ENCODE data around the gene FAM161A.
"Not testable (repeated sequence)": the region's sequence is repeated elsewhere in the genome, so short reads cannot be mapped to it uniquely, and the experiment has no call there.

Gene FAM161A

DNA sequence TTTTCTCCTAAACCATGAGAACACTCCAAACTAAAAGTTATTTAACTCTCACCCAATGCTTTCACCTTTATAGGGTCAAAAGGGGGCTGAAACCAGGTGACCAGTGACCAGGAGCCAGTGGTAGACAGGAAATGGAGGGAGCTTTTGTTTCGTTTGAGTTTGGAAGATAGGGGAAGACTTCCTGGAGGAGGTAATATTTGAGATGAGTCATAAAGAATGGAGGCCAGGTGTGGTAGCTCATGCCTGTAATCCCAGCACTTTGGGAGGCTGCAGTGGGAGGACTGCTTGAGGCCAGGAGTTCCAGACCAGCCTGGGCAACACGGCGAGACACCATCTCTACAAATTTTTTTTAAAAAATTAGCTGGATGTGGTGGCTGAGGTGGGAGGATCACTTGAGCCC is 8.5 kb downstream of the FAM161A start:
- DNase-seq (ENCODE audit: low read depth, low spot score): no peak
- no peak overlapping the region for H3K27ac ChIP-seq

DNA sequence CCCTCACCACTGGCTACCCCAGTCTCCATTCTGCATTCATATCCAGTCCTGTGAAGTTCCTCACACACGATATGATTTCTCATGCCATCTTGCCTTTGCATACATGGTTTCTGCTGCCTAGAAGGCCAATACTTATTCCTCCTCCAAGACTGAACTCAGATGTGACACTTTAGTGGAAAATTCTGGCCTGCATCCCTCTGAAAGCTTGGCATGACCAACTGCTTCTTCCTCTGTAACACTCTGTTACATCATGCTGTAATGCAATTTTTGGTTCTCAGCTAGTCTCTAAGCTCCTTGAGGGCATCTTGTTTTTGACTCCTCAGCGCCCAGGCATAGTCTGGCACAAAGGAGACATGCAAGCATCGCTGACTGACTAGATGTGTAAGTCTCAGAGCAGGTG is 12.6 kb downstream of the FAM161A start:
- no peak for DNase-seq (ENCODE audit: low read depth, low spot score)
- H3K27ac ChIP-seq: no peak overlapping the region

DNA sequence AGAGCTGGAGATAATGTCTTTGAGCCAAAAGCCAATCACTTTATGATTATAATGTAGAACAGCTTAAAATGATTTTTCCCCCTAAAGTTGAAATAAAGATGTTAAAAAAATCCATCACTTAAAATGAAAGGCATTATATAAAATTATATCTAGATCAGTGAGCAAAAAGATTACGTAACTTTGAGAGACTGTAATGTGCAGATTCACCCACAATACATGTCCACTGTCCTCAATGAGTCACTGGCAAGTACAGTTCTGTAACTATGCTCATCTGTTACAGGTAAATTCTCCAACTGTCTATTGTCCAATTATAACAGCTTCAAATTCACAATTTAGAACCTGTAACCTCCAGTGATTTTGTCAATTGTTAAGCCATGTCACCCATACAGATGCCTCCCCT is 19.0 kb downstream of the FAM161A start:
- H3K27ac ChIP-seq: no peak overlapping the region
- DNase-seq (ENCODE audit: low read depth, low spot score): peak; percentile 12

DNA sequence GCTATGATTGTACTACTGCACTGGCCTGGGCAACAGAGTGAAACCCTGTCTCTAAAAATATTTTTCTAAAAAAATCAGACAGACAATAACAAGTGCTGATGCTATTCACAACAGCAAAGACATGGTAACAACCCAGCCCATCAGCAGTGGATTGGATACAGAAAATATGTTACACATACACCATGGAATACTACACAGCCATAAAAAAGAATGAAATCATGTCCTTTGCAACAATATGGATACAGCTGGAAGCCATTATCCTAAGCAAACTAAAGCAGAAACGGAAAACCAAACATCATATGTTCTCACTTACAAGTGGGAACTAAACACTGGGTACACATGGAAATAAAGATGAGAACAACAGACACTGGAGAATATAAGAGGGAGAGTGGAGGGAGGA is 19.9 kb downstream of the FAM161A start:
- no peak overlapping the region for H3K27ac ChIP-seq
- no peak for DNase-seq (ENCODE audit: low read depth, low spot score)

DNA sequence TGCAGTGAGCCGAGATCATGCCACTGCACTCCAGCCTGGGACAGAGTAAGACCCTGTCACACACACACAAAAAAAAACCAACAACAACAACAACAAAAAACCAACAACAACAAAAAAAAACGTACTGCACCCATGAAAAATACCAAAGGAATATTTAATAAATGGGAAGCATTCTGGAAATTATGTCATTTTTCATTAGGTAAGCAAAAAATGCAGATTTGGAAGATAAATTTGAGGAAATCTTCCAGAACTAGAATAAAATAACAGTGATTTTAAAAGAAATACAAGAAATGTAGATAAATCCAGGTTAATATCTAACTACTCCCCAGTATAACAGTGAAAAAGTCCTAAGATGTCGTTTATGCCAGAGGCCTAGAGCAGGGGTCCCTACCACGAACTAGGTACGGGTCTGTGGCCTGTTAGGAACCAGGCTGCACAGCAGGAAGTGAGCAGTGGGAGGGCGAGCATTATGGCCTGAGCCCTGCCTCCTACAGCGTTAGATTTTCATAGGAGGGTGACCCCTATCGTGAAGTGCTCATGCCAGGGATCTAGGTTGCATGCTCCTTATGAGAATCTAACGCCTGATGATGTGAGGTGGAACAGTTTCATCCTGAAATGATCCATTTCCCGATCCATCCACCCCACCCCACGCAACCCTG is 21.5 kb downstream of the FAM161A start:
- no peak for DNase-seq (ENCODE audit: low read depth, low spot score)
- H3K27ac ChIP-seq: no peak overlapping the region

DNA sequence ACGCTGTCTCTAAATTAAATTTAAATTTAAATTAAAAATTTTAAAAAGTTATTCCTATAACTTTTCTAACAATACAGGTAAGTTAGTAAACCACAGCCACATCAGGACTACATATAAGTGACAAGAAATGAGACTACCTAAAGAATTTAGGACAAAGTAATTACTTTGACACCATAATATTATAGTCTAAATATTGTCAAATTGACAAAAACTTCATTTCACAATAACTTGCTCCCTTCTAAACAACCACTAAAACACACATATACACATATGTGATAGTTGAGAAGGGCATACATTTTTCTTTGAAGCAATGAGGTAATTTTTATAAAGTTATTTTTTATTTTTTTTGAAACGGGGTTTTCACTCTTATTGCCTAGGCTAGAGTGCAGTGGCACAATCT is 31.6 kb downstream of the FAM161A start:
- no peak for DNase-seq (ENCODE audit: low read depth, low spot score)
- H3K27ac ChIP-seq: no peak overlapping the region

DNA sequence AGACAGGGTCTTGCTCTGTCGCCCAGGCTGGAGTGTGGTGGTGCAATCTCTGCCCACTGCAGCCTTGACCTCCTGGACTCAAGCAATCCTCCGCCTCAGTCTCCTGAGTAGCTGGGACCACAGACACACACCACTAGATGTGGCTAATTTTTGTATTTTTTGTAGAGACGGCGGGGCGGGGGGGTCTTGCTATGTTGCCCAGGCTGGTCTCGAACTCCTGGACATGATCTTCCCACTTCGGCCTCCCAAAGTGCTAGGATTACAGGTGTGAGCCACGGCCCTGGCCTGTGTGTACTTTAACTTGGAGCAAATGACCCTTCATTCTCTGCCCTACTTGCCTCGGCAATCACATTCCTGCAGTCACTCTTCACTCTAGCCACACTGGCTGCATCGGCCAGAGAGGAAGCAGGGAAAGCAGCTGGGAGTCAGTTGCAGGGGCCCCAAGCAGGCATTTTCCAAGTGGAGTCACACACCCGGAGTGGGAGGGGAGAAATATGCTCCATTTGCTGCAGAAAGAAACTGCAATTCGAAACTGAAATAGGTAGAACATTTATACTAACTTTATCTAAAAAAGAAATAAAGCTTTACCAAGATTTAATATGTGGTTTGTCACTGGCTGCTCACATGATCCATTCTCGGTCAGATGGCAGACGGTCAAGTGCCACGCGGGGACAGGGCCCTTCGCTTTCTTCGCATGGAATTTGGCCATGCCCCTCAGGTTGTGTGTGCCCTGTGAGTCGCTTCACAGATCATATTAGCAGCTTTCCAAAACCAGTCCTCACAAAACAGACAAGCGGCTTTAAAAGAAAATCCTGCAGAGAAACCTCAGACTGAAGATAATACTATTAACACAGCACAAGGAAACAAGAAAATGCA is 37.1 kb downstream of the FAM161A start:
- no peak overlapping the region for H3K27ac ChIP-seq
- DNase-seq (ENCODE audit: low read depth, low spot score): no peak

DNA sequence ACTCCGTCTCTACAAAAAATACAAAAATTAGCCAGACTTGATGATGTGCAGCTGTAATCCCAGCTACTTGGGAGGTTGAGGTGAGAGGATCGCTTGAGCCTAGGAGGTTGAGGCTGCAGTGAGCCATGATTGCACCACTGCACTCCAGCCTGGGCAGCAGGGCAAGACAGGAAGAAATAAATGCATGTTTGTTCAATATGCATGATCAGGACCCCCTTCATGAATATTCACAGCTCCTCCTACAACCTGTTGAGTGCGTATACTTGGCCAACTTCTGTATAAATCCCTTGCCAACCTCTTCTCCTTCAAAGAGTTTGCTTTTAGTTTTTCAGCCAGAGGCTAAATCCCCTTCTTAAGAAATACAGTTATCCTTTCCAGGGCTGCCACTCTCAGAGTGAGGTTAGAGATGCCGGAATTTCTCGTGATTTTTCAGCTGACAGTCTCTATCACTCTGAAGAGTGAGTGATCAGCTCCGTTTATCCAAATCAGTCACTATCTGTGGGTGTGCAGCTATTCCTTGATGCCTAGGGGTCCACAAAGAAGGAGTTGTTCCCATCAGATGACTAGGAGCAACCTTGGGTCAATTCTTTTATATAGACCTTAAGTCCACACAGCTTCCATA is 39.2 kb downstream of the FAM161A start:
- no peak for DNase-seq (ENCODE audit: low read depth, low spot score)
- H3K27ac ChIP-seq: no peak overlapping the region

DNA sequence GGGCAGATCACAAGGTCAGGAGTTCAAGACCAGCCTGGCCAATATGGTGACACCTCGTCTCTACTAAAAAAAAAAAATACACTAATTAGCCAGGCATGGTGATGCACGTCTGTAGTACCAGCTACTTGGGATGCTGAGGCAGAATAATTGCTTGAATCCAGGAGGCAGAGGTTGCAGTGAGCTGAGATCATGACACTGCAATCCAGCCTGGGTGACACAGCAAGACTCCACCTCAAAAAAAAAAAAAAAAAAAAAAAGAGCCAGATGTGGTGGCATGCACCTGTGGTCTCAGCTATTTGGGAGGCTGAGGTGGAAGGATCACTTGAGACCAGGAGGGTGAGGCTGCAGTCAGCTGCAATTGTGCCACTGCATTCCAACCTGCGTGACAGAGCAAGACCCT is 40.5 kb downstream of the FAM161A start:
- DNase-seq (ENCODE audit: low read depth, low spot score); H3K27ac ChIP-seq: not testable (repeated sequence)

DNA sequence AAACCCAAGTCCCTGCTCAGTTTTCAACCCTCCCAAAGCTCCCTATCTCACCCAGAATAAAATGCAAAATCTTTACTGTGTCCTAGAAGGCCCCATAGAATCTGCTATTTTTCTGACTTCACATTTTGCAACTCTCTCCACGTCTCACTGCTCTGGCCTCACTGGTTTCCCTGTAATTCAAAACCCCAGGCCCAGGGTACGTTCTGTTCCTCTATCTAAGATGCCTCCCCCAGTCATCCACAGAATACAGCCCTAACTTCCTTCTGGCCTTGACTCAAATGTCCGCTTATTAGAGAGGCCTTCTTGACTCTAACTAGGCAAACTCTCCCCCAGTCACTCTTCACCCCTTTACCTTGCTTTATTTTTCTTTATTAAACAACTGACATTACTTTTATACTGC is 42.0 kb downstream of the FAM161A start:
- DNase-seq (ENCODE audit: low read depth, low spot score): no peak
- H3K27ac ChIP-seq: no peak overlapping the region

DNA sequence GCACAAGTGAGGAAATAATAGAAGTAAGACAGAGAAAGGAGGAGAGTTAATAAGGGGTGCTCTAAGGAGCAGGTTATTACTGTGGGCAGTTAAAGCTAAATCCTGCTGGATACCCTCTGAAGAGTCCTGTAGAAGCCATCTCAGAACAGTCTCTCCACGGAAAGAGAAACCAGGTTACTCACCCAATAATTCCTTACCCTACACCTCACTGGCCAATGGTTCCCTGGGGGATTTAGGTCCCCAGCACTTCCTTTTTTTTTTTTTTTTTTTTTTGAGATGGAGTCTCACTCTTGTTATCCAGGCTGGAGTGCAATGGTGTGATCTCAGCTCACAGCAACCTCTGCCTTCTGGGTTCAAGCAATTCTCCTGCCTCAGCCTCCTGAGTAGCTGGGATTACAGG is 43.7 kb downstream of the FAM161A start:
- not testable (repeated sequence) for DNase-seq (ENCODE audit: low read depth, low spot score); H3K27ac ChIP-seq

DNA sequence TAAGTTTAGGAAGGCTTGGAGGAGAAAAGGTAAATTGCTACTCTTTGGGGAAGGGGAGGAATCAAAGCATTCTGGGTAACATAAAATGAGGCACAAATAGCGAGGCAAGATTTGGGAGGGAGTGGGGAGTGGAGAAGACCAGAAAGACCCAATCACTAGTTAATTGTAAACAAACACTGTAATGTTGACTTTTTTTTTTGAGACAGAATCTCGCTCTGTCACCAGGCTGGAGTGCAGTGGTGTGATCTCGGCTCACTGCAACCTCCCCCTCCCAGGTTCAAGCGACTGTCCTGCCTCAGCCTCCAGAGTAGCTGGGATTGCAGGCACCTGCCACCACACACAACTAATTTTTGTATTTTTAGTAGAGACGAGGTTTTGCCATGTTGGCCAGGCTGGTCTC is 45.2 kb downstream of the FAM161A start:
- H3K27ac ChIP-seq; DNase-seq (ENCODE audit: low read depth, low spot score): not testable (repeated sequence)

DNA sequence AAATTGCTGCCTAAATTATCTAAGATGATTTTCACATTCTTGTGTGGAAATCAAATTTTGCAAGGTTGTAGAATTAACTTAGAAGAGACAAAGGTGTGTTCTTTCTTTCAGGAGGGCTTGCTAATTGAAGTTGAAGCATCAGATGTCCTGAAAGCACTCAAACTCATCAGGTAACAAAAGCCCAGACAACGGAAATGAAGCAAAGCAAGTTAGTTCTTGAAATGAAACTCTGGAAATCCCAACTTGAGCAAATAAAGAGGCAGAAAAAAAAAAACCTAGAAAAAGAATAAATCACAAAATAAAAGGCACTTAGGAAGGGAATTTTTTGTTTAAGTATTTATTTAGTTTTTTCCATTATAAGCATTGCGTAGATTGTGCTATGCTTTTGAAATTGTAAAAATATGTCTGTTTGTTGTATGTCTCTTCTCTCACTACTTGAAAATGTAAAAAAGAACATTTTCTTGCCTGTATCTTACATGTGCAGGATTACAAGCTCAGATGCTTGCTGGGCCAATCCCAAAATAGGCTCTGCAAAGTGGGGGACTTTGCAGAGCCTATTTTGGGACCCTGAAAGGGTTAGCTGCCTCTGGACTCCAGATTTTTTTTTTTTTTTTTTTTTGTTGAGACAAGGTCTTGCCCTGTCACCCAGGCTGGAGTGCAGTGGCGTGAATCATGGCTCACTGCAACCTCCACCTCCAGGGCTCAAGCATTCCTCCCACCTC is 46.7 kb downstream of the FAM161A start:
- H3K27ac ChIP-seq: no peak overlapping the region
- no peak for DNase-seq (ENCODE audit: low read depth, low spot score)

DNA sequence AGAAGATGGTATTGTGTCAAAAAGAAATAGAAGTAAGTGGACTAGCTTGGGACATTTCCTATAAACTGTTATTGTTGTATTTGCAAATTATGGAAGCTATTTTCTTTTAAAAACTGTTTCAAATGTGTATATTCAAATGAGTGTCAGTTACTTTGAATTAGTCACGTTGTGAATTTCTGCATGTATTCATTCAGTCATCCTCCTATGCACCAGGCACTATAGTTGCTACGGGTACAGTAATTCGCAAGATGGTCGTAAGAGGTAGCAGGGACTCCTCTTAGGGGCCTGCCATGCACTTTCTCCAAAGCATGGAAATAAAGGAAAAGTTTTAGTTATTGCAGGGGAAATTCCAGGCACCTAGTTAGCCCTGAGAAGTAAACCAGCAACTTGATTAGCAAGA is 51.3 kb downstream of the FAM161A start:
- DNase-seq (ENCODE audit: low read depth, low spot score): no peak
- no peak overlapping the region for H3K27ac ChIP-seq

DNA sequence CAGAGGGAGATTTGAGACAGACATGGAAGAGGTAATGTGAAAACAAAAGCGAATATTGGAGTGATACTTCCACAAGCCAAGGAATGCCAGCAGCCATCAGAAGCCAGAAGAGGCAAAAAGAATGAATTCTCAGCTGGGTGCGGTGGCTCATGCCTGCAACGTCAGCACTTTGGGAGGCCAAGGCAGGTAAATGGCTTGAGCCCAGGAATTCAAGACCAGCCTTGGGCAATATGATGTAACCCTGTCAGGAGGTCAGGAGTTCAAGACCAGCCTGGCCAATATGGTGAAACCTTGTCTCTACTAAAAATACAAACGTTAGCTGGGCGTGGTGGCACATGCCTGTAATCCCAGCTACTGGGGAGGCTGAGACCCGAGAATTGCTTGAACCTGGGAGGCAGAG is 54.8 kb downstream of the FAM161A start:
- DNase-seq (ENCODE audit: low read depth, low spot score): no peak
- no peak overlapping the region for H3K27ac ChIP-seq

DNA sequence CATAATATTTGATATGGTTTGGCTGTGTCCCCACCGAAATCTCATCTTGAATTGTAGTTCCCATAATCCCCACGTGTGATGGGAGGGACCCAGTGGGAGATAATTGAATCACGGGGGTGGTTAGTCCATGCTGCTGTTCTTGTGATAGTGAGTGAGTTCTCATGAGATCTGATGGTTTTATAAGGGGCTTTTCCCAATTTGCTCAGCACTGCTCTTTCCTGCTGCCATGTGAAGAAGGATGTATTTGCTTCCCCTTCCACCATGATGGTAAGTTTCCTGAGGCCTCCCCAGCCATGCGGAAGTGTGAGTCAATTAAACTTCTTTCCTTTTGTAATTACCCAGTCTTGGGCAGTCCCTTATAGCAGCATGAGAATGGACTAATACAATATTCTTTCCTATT is 56.4 kb downstream of the FAM161A start:
- not testable (repeated sequence) for H3K27ac ChIP-seq; DNase-seq (ENCODE audit: low read depth, low spot score)

DNA sequence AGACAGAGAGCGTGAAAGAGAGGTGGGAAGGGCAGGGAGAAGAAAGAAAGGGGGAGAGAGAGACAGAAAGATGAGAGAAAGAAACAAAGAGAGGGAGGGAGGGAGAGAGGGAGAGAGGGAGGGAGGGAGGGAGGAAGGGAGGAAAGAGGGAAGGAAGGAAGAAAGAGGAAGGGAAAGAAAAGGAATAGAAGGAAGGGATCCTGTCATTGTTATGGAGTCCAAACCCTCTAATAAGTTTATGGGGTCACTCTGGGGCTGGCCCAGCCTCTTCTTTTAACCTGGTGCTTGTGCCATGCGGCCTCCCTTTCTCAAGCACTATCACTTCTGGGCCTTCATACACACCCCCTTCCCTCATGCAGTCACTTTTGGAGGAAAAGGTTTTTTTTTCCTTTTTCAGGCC is 58.5 kb downstream of the FAM161A start:
- no peak overlapping the region for H3K27ac ChIP-seq
- no peak for DNase-seq (ENCODE audit: low read depth, low spot score)

DNA sequence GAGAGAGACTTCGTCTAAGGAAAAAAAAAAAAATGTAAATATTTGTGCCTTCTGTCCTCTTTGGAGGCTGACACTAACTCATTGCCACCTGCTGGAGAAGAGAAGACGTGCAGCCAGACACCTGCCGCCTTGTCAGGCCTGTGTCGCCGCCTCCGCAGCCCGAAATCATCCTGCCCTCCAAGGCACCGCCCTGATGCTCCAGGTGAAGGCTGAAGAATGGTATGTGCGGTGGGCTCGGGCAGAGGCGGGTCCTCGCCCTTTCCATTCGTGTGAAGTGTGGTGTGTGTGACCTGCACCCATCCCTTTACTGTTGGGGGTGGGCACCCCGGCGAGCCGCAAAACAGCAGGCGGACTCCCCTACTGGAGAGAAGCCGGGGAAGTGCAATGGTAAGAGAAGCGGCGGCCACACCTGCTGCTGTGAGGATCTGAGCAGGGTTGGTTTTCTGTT is 60.4 kb downstream of the FAM161A start:
- peak; percentile 12 for DNase-seq (ENCODE audit: low read depth, low spot score)
- H3K27ac ChIP-seq: no peak overlapping the region

DNA sequence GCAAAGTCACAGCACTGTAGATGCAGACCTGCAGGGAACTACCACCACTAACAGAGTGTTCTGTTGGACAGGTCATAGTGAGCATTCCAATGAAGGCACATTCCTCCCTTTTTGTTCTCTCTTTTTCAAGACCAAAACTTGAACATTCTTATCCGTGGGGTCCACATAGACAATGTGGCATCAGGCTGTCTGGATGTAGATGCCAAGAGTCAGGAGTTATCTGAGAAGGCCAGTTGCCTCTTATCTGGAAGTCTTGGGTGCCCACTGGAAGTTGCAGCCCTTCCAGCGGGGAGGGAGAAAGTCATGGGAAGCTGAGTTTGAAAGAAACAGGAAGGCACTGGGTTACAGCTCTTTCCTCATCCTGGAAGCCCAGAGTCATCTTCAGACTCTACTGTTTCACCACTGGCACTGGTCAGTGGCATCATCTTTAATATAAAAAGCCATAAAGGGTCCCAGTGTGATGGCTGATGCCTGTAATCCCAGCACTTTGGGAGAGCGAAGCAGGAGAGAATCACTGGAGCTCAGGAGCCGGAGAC is 61.4 kb downstream of the FAM161A start:
- H3K27ac ChIP-seq: no peak overlapping the region
- DNase-seq (ENCODE audit: low read depth, low spot score): no peak

DNA sequence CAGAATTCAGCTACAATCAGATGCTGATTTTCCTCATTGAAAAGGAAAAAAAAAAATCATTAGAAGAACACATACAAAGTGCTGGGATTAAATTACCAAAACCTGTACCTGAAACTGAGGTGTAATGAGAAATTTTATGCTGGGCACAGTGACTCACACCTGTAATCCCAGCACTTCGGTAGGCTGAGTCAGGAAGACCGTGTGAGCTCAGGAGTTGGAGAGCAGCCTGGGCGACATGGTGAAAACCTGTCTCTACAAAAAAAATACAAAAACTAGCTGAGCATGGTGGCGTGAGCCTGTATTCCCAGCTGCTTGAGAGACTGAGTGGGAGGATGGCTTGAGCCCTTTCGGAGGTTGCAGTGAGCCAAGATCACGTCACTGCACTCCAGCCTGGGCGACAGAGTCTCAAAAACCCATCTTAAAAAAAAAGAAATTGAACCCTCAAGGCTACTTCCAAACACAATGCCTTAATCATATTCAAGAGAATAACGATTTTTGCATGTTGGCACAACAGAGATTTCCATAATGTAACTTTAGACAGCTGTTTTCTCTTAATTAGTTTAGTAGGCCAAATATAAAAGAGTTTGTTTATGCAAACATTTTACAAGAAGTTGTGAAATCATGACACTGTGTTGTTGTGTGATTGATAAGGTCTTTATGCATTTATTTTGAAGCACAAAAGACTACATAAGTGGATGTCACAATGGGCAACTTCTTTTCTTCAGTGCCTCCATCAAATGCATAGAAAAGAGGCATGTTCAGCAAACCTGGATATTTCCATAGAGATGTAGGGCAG is 63.9 kb downstream of the FAM161A start:
- H3K27ac ChIP-seq: no peak overlapping the region
- peak; percentile 41 for DNase-seq (ENCODE audit: low read depth, low spot score)

Data from epithelial cell of prostate (primary cell).